Suprapubic skin (tissue), 4 donors: Measurements from ENCODE around the gene OARD1. TPM values are rescaled to one million over a fixed set of nuclear protein-coding genes. Genes with fewer than 3 reads are reported as not detected.

Experiments
- DNase-seq, 2 donors: peaks; one replicate each; pipeline ENCODE4 v3.0.0-alpha.2; 2019; ENCODE audit warnings: low spot score in 2 of 2
- H3K27ac ChIP-seq: fragments of 200-600 bp; sonication (generic); one replicate; pipeline ENCODE4 v1.5.1; 2019
- H3K27me3 ChIP-seq: fragments of 200-600 bp; sonication (generic); one replicate; pipeline ENCODE4 v1.5.1; 2019
- H3K36me3 ChIP-seq: fragments of 200-600 bp; sonication (generic); one replicate; pipeline ENCODE4 v1.5.1; 2019
- H3K4me1 ChIP-seq: fragments of 200-600 bp; sonication (generic); one replicate; pipeline ENCODE4 v1.5.1; 2019
- H3K4me3 ChIP-seq: fragments of 200-600 bp; sonication (generic); one replicate; pipeline ENCODE4 v1.5.1; 2019; ENCODE audit warnings: mild to moderate bottlenecking
- H3K9me3 ChIP-seq: fragments of 200-600 bp; sonication (generic); one replicate; pipeline ENCODE4 v1.5.1; 2019
- CTCF ChIP-seq, 2 donors: fragments of 200-600 bp in 1 of 2; fragments of 450-650 bp in 1 of 2; sonication (generic) in 1 of 2; IDR thresholded peaks; one replicate each; pipeline ENCODE4 v1.5.1; 2016 to 2019; ENCODE audit warnings: antibody characterized with exemption in 2 of 2, mild to moderate bottlenecking in 1 of 2, moderate library complexity in 1 of 2
- EP300 ChIP-seq: sonication (generic); formaldehyde crosslinking; IDR thresholded peaks from one replicate; pipeline ENCODE4 v1.6.1; 2017; ENCODE audit warnings: antibody characterized with exemption
- POLR2A ChIP-seq, 2 donors: fragments of 450-650 bp; IDR thresholded peaks; one replicate each; pipeline ENCODE4 v1.6.1; 2017; ENCODE audit warnings: antibody characterized with exemption in 2 of 2, mild to moderate bottlenecking in 2 of 2, moderate library complexity in 2 of 2
- POLR2AphosphoS5 ChIP-seq, 3 donors: sonication (generic); formaldehyde crosslinking; IDR thresholded peaks; one replicate each; pipeline ENCODE4 v1.6.1; 2017; ENCODE audit warnings: antibody characterized with exemption in 3 of 3
- WGBS: methylation state at CpG from one replicate; pipeline ENCODE4 v1.1.5; 2018; 5-methylcytosine and 5-hydroxymethylcytosine counted together
- total RNA-seq, 4 donors: library from RNA; depleted of rRNA; stranded (reverse); fragments of >200 nt; gene quantifications; one replicate each; pipeline ENCODE4 v1.1.0, GENCODE V29; 2016

The OARD1 gene
- total RNA-seq, 4 donors from 2014 or later, result 11.3 to 29.9 (median 20.6) TPM

GRCh38 chr6:41072836-41073202, 663 bp upstream of the OARD1 start, which contains the start of gene NFYA:
TSS of gene NFYA (plus strand) at chr6:41072974. CDS start at chr6:41079090, 6,116 bp downstream.
- Histone ChIP-seq H3K27me3 (no peaks in the 10 kb centered on the region), H3K27ac (peak within 1 kb of the TSS; percentile 100), H3K36me3 (peaks cover 18% of the 10 kb centered on the region), H3K4me3 (peak within 1 kb of the TSS; percentile 73), H3K4me1 (peaks cover 45% of the 10 kb centered on the region), H3K9me3 (no peaks in the 10 kb centered on the region)
- 0% methylated on average over 10 of the region's 37 CpGs for WGBS
- no peak for DNase-seq
- TF ChIP-seq POLR2AphosphoS5 (IDR thresholded peaks at IDR 0.05) (peak in 1 of 3 donors; percentile 17), POLR2A (IDR thresholded peaks at IDR 0.05) (no peak), CTCF (IDR thresholded peaks at IDR 0.05) (no peak)

- Histone ChIP-seq H3K9me3 (no peaks in the 10 kb centered on the region), H3K4me3 (peak overlapping the region; percentile 73), H3K36me3 (peaks cover 26% of the 10 kb centered on the region), H3K27ac (peak overlapping the region; percentile 100), H3K27me3 (no peaks in the 10 kb centered on the region), H3K4me1 (peaks cover 34% of the 10 kb centered on the region)
- under 1% methylated on average over 16 of the region's 16 CpGs for WGBS
- TF ChIP-seq CTCF (IDR thresholded peaks at IDR 0.05) (no peak), POLR2A (IDR thresholded peaks at IDR 0.05) (no peak), EP300 (no peak), POLR2AphosphoS5 (IDR thresholded peaks at IDR 0.05) (no peak)
- no peak for DNase-seq
Observed at GRCh38 chr6:41071501-41071922, 644 bp downstream of the OARD1 start.

- Histone ChIP-seq H3K4me3 (no peak overlapping the region), H3K4me1 (peaks cover 7% of the 10 kb centered on the region), H3K9me3 (no peaks in the 10 kb centered on the region), H3K36me3 (peaks cover 45% of the 10 kb centered on the region), H3K27ac (no peak overlapping the region), H3K27me3 (no peaks in the 10 kb centered on the region)
- peak in 1 of 2 donors; percentile 80 for DNase-seq
- WGBS, result 23% methylated on average over 3 of the region's 3 CpGs
- TF ChIP-seq CTCF (IDR thresholded peaks at IDR 0.05) (peak; percentile 72 to 82), POLR2A (IDR thresholded peaks at IDR 0.05) (no peak)
Observed at GRCh38 chr6:41066867-41067304, 5.3 kb downstream of the OARD1 start.

GRCh38 chr6:41065550-41066026, 6.6 kb downstream of the OARD1 start:
- H3K36me3 ChIP-seq, result peaks cover 50% of the 10 kb centered on the region
- no peak for DNase-seq
- no peak overlapping the region for H3K27ac ChIP-seq
- no peak overlapping the region for H3K4me3 ChIP-seq
- TF ChIP-seq POLR2A (IDR thresholded peaks at IDR 0.05) (no peak), POLR2AphosphoS5 (IDR thresholded peaks at IDR 0.05) (no peak), CTCF (IDR thresholded peaks at IDR 0.05) (no peak), EP300 (no peak)
- H3K9me3 ChIP-seq, result no peaks in the 10 kb centered on the region
- WGBS, result 92% methylated on average over 2 of the region's 2 CpGs
- H3K27me3 ChIP-seq, result no peaks in the 10 kb centered on the region
- peaks cover 3% of the 10 kb centered on the region for H3K4me1 ChIP-seq

GRCh38 chr6:41064841-41065240, 7.3 kb downstream of the OARD1 start:
- no peaks in the 10 kb centered on the region for H3K9me3 ChIP-seq
- H3K27ac ChIP-seq, result no peak overlapping the region
- H3K4me1 ChIP-seq, result peaks cover 5% of the 10 kb centered on the region
- H3K4me3 ChIP-seq, result no peak overlapping the region
- H3K36me3 ChIP-seq, result peaks cover 50% of the 10 kb centered on the region
- WGBS, result 84% methylated on average over 5 of the region's 5 CpGs
- no peak for TF ChIP-seq POLR2A (IDR thresholded peaks at IDR 0.05)
- TF ChIP-seq CTCF (IDR thresholded peaks at IDR 0.05), result no peak
- TF ChIP-seq POLR2AphosphoS5 (IDR thresholded peaks at IDR 0.05), result no peak
- TF ChIP-seq EP300, result no peak
- no peaks in the 10 kb centered on the region for H3K27me3 ChIP-seq
- no peak for DNase-seq
